Smooth muscle cell of the brain vasculature (primary cell): ENCODE measurements around the gene PRR19.

Experiments
- DNase-seq: peaks from one replicate; pipeline ENCODE4 v3.0.0-alpha.2; 2012; ENCODE audit warnings: low read depth, low spot score

PRR19 gene

GRCh38 chr19:42271045-42271419, 30.9 kb upstream of the PRR19 start:
- DNase-seq: no peak

DNA sequence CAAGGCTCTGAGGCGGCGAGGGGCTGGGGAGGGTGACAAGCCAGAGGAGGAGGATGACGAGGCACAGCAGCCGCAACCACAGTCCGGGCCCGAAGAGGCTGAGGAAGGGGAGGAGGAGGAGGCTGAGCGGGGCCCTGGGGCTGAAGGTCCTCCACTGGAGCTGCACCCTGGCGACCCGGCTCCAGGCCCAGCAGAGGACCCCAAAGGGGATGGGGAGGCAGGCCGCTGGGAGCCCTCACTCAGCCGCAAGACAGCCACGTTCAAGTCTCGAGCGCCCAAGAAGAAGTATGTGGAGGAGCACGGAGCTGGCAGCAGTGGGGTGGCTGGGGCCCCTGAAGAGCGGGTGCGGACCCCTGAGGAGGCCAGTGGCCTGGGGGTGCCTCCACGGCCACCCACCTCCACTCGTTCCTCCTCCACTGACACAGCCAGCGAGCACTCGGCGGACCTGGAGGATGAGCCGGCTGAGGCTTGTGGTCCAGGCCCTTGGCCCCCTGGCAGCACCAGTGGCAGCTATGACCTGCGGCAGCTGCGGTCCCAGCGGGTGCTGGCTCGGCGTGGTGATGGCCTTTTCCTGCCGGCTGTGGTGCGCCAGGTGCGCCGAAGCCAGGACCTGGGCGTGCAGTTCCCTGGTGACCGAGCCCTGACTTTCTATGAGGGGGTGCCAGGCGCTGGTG, 29.9 kb upstream of the PRR19 start:
- no peak for DNase-seq

DNA sequence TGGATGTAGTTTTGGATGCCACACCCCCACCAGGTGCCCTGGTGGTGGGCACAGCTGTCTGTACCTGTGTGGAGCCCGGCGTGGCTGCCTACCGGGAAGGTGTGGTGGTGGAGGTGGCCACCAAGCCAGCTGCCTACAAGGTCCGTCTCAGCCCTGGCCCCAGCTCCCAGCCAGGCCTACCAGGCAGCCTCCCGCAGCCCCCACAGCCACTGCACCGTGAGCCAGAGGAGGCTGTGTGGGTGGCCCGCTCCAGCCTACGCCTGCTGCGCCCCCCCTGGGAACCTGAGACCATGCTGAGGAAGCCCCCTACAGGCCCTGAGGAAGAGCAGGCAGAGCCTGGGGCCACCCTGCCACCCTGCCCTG, 29.4 kb upstream of the PRR19 start:
- DNase-seq: no peak

GRCh38 chr19:42272989-42273406, 28.9 kb upstream of the PRR19 start:
- no peak for DNase-seq

DNA sequence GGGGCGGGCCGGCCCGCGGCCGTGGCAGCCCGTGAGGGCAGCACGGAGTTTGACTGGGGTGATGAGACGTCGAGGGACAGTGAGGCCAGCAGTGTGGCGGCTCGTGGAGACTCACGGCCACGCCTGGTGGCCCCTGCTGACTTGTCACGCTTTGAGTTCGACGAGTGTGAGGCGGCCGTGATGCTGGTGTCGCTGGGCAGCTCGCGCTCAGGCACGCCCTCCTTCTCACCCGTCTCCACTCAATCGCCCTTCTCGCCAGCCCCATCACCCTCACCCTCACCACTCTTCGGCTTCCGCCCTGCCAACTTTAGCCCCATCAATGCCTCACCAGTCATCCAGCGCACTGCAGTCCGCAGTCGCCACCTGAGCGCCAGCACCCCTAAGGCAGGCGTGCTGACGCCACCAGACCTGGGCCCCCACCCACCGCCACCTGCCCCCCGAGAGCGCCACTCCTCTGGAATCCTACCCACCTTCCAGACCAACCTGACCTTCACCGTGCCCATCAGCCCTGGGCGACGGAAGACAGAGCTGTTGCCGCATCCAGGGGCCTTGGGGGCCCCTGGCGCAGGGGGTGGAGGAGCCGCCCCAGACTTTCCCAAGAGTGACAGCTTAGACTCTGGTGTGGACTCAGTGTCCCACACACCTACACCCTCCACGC, 28.4 kb upstream of the PRR19 start:
- no peak for DNase-seq

- DNase-seq: no peak
These were observed 27.8 kb upstream of the PRR19 start for GRCh38 chr19:42274065-42274682.

- DNase-seq: no peak
These were observed 26.8 kb upstream of the PRR19 start for GRCh38 chr19:42275103-42275502.

DNA sequence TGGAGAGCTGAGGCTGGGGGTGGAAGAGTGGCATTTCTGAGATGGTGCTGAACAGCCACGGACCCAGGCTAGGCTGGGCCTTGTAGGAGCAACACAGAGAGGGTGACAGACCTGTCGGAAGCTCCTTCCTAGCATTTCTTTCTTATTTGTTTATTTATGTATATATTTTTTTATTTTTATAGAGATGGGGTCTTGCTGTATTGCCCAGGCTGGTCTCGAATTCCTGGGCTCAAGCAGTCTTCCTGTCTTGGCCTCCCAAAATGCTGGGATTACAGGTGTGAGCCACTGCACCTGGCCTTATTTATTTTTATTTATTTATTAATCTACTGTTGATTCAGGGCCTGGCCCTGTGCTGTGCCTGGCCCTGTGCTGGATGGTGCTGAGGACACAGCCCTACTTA, 26.4 kb upstream of the PRR19 start:
- DNase-seq: no peak

DNA sequence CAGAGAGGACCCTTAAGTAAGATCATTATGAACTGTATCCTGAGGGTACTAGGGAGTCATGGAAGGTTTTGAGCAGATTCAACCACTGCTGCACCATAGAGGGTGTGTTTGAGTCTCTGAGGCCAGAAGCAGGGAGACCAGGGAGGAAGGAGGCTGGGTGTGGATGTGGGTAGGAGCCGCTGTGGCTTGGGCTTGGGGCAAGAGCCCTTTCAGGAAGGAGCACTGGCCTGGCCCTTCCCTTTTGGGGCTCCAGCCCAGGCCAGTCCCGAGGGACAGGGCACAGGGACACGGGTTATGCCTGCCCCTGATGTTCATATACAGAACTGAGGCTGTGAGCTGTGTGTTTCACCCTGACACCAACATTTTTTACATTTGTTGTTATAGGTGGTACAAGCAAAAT, 25.6 kb upstream of the PRR19 start:
- DNase-seq: no peak

GRCh38 chr19:42276821-42277220, 25.1 kb upstream of the PRR19 start:
- DNase-seq: no peak

DNA sequence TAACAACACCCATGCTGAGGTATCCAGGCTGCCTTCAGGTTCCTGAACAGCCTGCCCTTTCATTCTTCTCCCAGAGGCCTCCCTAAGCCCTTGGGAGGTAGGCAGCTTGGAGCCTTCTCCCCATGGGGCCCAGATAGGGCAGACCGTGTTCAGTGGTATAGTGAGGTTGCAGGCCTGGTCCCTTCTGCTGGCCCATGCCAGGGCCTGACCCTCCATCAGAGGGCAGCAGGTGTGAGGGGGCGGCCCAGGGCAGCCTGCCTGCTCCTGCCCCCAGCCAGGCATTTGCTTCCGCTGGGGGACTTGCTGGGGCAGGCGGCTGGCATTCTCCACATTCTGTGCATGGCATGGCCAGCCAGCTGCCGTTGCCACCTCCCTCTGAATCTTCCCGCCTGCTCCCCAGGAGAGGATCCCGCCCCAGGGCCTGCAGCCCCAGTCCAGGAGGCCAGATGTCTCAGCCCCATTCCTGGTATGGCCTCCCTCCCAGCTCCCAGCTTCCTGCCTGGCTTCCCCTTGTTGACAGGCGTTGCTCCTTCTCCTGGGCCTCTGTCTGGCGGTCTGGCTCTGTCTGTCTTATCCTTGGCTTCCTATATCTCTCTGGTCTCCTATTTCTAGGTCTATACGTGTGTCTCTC, 24.0 kb upstream of the PRR19 start:
- no peak for DNase-seq

GRCh38 chr19:42278452-42279154, 23.3 kb upstream of the PRR19 start:
- DNase-seq: no peak

DNA sequence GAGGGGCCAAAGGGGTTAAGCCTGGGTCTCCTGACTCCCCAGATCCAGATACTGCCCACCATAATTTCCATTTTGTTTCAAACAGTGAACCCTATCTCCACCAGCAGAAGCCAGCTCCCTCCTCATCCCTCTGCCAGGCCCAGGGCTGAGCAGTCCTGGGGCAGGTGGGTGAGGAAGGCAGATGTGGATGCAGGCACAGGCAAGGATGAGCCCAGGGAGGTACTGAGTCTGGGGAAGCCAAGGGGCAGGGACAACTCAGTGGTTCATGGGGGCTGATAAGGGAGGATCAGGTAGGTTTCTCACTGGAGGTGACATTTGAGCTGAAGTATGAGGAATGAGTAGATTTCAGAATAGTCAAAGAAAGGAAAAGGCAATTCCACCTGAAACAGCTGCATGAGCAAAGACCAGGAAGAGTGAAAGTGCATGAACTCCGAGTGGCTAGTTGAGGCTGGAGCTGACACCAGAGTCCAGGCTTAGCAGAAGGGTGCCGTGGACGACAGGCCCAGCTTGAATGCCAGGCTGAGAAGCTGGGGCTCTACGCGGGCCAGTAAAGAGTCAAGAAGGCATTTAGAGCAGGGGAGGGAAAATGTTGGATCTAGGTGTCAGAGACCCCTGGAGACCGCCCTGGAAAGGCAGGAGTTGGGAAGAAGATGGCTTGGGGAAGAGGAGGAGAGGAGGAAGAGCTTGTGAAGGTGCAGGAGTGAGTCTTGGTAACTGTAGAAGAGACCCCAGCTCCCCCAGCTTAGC, 22.6 kb upstream of the PRR19 start:
- DNase-seq: no peak

- peak; percentile 62 for DNase-seq
These were observed 21.8 kb upstream of the PRR19 start for GRCh38 chr19:42279902-42280814.

- no peak for DNase-seq
These were observed 21.2 kb upstream of the PRR19 start for GRCh38 chr19:42280815-42281145.

- no peak for DNase-seq
These were observed 20.6 kb upstream of the PRR19 start for GRCh38 chr19:42281146-42281826.

DNA sequence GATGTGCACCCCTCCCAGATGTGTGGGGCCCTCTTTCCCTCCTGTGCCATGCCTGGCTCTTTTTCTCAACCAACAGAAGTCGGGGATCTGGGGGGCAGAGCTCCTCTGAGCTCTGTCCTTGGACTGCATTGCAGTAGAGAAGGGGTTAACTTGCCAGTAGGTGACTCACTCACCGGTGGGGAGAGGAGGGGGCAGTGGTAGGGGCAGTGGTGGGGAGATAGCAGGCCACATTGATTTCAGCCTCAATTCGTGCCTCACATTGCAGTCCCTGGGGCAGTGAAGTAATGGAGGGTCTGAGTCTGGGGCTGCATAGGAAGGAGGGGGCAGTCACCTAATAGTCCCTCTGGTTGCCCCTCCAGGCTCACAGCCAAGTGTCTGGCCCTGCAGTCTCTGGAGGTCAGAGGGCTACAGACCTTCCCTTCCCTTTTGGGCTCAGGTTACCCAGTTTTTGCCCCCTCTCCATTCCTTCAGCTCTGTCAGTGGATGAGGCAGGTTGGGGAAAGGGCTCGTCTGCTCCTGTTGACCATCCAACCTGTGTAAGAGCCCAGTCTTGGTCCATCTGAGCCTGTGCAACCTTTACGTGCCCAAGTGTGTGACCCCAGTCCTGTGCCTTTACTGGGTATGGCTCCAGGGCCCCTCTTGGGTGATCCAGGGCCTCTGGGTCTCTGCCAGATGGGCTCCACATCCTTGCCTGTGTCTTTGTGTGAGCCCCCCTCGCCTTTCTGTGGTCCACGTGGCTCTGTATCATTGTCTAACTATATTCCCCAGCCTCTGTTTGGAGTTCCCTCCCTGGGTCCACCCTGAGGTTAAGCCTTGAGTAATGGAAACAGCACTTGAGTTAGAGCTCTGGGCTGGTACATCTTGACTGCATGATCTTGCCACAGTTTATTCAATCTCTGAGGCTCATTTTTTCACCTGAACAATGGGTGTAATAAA, 19.8 kb upstream of the PRR19 start:
- no peak for DNase-seq

- DNase-seq: no peak
These were observed 19.1 kb upstream of the PRR19 start for GRCh38 chr19:42282819-42283187.
